ENCODE results near the gene ZNF451. TPM values are rescaled to one million over a fixed set of nuclear protein-coding genes. Genes with fewer than 3 reads are reported as not detected.
"Not testable (repeated sequence)": the region's sequence is repeated elsewhere in the genome, so short reads cannot be mapped to it uniquely, and the experiment has no call there.

Gene ZNF451, protein sequence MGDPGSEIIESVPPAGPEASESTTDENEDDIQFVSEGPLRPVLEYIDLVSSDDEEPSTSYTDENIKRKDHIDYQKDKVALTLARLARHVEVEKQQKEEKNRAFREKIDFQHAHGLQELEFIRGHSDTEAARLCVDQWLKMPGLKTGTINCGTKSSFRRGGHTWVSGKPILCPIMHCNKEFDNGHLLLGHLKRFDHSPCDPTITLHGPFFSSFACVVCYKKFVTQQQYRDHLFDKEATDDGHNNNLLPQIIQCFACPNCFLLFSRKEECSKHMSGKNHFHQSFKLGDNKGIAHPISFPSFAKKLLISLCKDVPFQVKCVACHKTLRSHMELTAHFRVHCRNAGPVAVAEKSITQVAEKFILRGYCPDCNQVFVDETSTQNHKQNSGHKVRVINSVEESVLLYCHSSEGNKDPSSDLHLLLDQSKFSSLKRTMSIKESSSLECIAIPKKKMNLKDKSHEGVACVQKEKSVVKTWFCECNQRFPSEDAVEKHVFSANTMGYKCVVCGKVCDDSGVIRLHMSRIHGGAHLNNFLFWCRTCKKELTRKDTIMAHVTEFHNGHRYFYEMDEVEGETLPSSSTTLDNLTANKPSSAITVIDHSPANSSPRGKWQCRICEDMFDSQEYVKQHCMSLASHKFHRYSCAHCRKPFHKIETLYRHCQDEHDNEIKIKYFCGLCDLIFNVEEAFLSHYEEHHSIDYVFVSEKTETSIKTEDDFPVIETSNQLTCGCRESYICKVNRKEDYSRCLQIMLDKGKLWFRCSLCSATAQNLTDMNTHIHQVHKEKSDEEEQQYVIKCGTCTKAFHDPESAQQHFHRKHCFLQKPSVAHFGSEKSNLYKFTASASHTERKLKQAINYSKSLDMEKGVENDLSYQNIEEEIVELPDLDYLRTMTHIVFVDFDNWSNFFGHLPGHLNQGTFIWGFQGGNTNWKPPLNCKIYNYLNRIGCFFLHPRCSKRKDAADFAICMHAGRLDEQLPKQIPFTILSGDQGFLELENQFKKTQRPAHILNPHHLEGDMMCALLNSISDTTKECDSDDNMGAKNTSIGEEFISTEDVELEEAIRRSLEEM
- polyA plus RNA-seq (2013, experiment 1 of 2) = 28.4 TPM
- polyA plus RNA-seq (2013, experiment 2 of 2) = 29.2 TPM

DNA sequence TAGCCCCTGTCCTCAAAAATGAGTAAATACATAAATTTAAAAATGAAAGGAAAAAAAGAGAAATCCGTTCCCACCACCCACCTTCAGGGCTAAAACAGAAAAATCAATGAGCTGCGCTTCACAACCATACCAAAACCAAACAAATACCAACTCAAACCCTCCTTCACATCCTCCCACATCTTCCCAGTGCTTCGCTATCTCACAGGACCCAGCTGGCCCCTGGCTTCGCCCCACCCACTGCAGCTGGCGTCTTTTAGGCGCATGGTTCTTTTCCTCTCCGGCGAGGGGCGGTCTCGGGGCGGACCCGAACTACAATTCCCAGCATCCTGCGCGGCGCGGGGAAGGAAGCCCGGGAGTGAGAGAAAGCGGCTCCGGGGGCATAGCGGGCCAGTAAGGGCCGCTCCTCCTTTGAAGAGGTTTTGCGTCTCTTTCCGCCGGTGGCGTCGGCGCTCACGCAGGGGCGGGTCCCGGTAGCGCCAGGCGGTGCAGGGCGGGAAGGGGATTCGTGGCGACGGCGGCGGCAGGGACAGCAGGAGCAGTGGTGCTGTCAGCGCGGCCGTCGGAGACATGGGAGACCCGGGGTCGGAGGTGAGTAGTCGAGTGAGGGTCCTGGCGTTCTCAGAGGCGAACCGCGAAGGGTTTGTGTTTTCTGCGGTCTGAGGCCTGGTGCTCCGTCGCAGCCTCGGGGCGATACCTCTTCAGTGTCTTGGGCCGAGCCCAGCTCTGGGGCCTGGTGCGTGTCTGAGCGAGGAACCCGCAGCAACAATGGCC lies at the start of gene ZNF451:
Gene ZNF451, plus strand, starts transcription at position 502 of the 771 bp plus-strand sequence. Its CDS starts 66 bp downstream, at position 568.
- DNase-seq (ENCODE audit: low spot score) = peak; percentile 96
- H2BK12ac ChIP-seq (ENCODE audit: low read length) = no peak within 1 kb of the TSS
- peaks cover 0 to 35% of the 10 kb centered on the region in 2 donors for H3K36me3 ChIP-seq (replicated peaks in 1 of 2; ENCODE audit: control insufficient read depth in 2 of 2, insufficient read depth in 2 of 2, low read length in 2 of 2)
- H2BK5ac ChIP-seq (ENCODE audit: low read length) = no peak within 1 kb of the TSS
- 100% methylated on average over 1 of the region's 58 CpGs; no CpG with 5 or more reads in 1 of the 2 donors for WGBS, 2 donors (ENCODE audit: extremely low coverage in 2 of 2, insufficient read length in 2 of 2, insufficient replicate concordance in 1 of 2)
- H2AFZ ChIP-seq (ENCODE audit: low read length) = peak within 1 kb of the TSS; percentile 63
- H4K91ac ChIP-seq (ENCODE audit: low read depth, low read length, poor library complexity) = no peak within 1 kb of the TSS
- no peak within 1 kb of the TSS for H3K18ac ChIP-seq (ENCODE audit: low read length)
- H3K23ac ChIP-seq (ENCODE audit: low read depth, low read length, poor library complexity) = peak within 1 kb of the TSS; percentile 55
- H3K79me1 ChIP-seq (ENCODE audit: low read depth, low read length) = no peaks in the 10 kb centered on the region
- H2BK15ac ChIP-seq (ENCODE audit: low read length) = no peak within 1 kb of the TSS
- no peak within 1 kb of the TSS for H2AK5ac ChIP-seq (ENCODE audit: low read depth, low read length)
- peak within 1 kb of the TSS; percentile 70 to 82 for H3K4me3 ChIP-seq (ENCODE audit: low read length in 2 of 2)
- H3K9me3 ChIP-seq (replicated peaks in 1 of 2; ENCODE audit: control insufficient read depth in 2 of 2, insufficient read depth in 1 of 2, low read depth in 1 of 2, low read length in 2 of 2) = no peaks in the 10 kb centered on the region
- no peaks in the 10 kb centered on the region for H3K27me3 ChIP-seq (ENCODE audit: control insufficient read depth in 3 of 3, insufficient read depth in 3 of 3, low read depth in 1 of 3, low read length in 3 of 3)
- peak within 1 kb of the TSS; percentile 77 for H3K9ac ChIP-seq (ENCODE audit: low read depth, low read length, poor library complexity)
- H3K27ac ChIP-seq (replicated peaks; ENCODE audit: low read length) = peak within 1 kb of the TSS; percentile 82
- peak within 1 kb of the TSS; percentile 40 for H3K4me2 ChIP-seq (ENCODE audit: insufficient read depth, low read length, poor library complexity, severe bottlenecking)
- H3K4me1 ChIP-seq (ENCODE audit: control insufficient read depth in 2 of 2, insufficient read depth in 1 of 2, low read depth in 1 of 2, low read length in 2 of 2) = peaks cover 2 to 10% of the 10 kb centered on the region in 2 donors
- H4K8ac ChIP-seq (ENCODE audit: low read depth, low read length) = peak within 1 kb of the TSS; percentile 17
- no peak within 1 kb of the TSS for H3K4ac ChIP-seq (ENCODE audit: low read length)
- H3K14ac ChIP-seq (ENCODE audit: low read length) = no peak within 1 kb of the TSS
- H2BK120ac ChIP-seq (ENCODE audit: low read depth, low read length) = no peak within 1 kb of the TSS

GRCh38 chr6:57044061-57044460 lies 45.9 kb upstream of the ZNF451 start:
- DNase-seq (ENCODE audit: low spot score); H3K9me3 ChIP-seq (replicated peaks in 1 of 2; ENCODE audit: control insufficient read depth in 2 of 2, insufficient read depth in 1 of 2, low read depth in 1 of 2, low read length in 2 of 2); H2BK5ac ChIP-seq (ENCODE audit: low read length); H4K8ac ChIP-seq (ENCODE audit: low read depth, low read length); H3K14ac ChIP-seq (ENCODE audit: low read length); H3K4me1 ChIP-seq (ENCODE audit: control insufficient read depth in 2 of 2, insufficient read depth in 1 of 2, low read depth in 1 of 2, low read length in 2 of 2); H3K4me2 ChIP-seq (ENCODE audit: insufficient read depth, low read length, poor library complexity, severe bottlenecking); H3K4ac ChIP-seq (ENCODE audit: low read length); H3K23ac ChIP-seq (ENCODE audit: low read depth, low read length, poor library complexity); H2AK5ac ChIP-seq (ENCODE audit: low read depth, low read length); H2BK12ac ChIP-seq (ENCODE audit: low read length); H3K18ac ChIP-seq (ENCODE audit: low read length); H3K79me1 ChIP-seq (ENCODE audit: low read depth, low read length); H2AFZ ChIP-seq (ENCODE audit: low read length); H2BK120ac ChIP-seq (ENCODE audit: low read depth, low read length); H3K4me3 ChIP-seq (ENCODE audit: low read length in 2 of 2); H3K27ac ChIP-seq (replicated peaks; ENCODE audit: low read length); H3K9ac ChIP-seq (ENCODE audit: low read depth, low read length, poor library complexity); H4K91ac ChIP-seq (ENCODE audit: low read depth, low read length, poor library complexity); H2BK15ac ChIP-seq (ENCODE audit: low read length): not testable (repeated sequence)
- H3K27me3 ChIP-seq (ENCODE audit: control insufficient read depth in 3 of 3, insufficient read depth in 3 of 3, low read depth in 1 of 3, low read length in 3 of 3) = peaks cover 0 to 15% (median 0%) of the 10 kb centered on the region in 3 experiments
- H3K36me3 ChIP-seq (replicated peaks in 1 of 2; ENCODE audit: control insufficient read depth in 2 of 2, insufficient read depth in 2 of 2, low read length in 2 of 2) = peaks cover 0 to 11% of the 10 kb centered on the region in 2 donors
- WGBS, 2 donors (ENCODE audit: extremely low coverage in 2 of 2, insufficient read length in 2 of 2, insufficient replicate concordance in 1 of 2) = no CpG with 5 or more reads among the region's 1 CpG

DNA sequence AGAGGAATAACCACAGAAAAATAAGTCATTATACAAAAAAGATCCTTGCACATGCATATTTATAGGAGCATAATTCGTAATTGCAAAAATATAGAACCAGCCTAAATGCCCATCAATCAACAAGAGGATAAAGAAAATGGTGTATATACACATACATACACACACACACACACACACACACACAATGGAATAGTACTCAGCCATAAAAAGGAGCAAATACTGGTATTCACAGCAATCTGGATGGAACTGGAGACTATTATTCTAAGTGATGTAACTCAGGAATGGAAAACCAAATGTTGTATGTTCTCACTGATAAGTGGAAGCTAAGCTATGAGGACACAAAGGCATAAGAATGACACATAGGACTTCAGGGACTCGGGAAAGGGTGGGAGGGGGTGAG lies 45.4 kb upstream of the ZNF451 start:
- WGBS, 2 donors (ENCODE audit: extremely low coverage in 2 of 2, insufficient read length in 2 of 2, insufficient replicate concordance in 1 of 2) = no CpG with 5 or more reads among the region's 2 CpGs
- Histone ChIP-seq H2AFZ (ENCODE audit: low read length) (no peak overlapping the region), H3K4me1 (ENCODE audit: control insufficient read depth in 2 of 2, insufficient read depth in 1 of 2, low read depth in 1 of 2, low read length in 2 of 2) (peaks cover 0 to 3% of the 10 kb centered on the region in 2 donors), H3K9me3 (replicated peaks in 1 of 2; ENCODE audit: control insufficient read depth in 2 of 2, insufficient read depth in 1 of 2, low read depth in 1 of 2, low read length in 2 of 2) (peaks cover 0 to 4% of the 10 kb centered on the region in 2 donors), H3K14ac (ENCODE audit: low read length) (no peak overlapping the region), H3K27me3 (ENCODE audit: control insufficient read depth in 3 of 3, insufficient read depth in 3 of 3, low read depth in 1 of 3, low read length in 3 of 3) (peaks cover 0 to 10% (median 0%) of the 10 kb centered on the region in 3 experiments), H3K27ac (replicated peaks; ENCODE audit: low read length) (no peak overlapping the region), H2AK5ac (ENCODE audit: low read depth, low read length) (no peak overlapping the region), H3K9ac (ENCODE audit: low read depth, low read length, poor library complexity) (no peak overlapping the region), H3K4me3 (ENCODE audit: low read length in 2 of 2) (no peak overlapping the region), H3K4me2 (ENCODE audit: insufficient read depth, low read length, poor library complexity, severe bottlenecking) (no peak overlapping the region), H4K8ac (ENCODE audit: low read depth, low read length) (no peak overlapping the region), H3K79me1 (ENCODE audit: low read depth, low read length) (no peaks in the 10 kb centered on the region), H2BK120ac (ENCODE audit: low read depth, low read length) (no peak overlapping the region), H3K4ac (ENCODE audit: low read length) (no peak overlapping the region), H3K36me3 (replicated peaks in 1 of 2; ENCODE audit: control insufficient read depth in 2 of 2, insufficient read depth in 2 of 2, low read length in 2 of 2) (peaks cover 0 to 16% of the 10 kb centered on the region in 2 donors), H2BK12ac (ENCODE audit: low read length) (no peak overlapping the region), H3K18ac (ENCODE audit: low read length) (no peak overlapping the region), H2BK15ac (ENCODE audit: low read length) (no peak overlapping the region), H2BK5ac (ENCODE audit: low read length) (no peak overlapping the region), H4K91ac (ENCODE audit: low read depth, low read length, poor library complexity) (no peak overlapping the region), H3K23ac (ENCODE audit: low read depth, low read length, poor library complexity) (no peak overlapping the region)
- no peak for DNase-seq (ENCODE audit: low spot score)
